Glutamatergic neuron (in vitro differentiated cells): ENCODE results near the gene ACAN. TPM values are rescaled to one million over a fixed set of nuclear protein-coding genes. Genes with fewer than 3 reads are reported as not detected.

Experiments
- DNase-seq: peaks from one replicate; pipeline ENCODE4 v3.0.0; 2022
- H3K27ac Mint-ChIP-seq: one replicate; pipeline ENCODE4 v1.8.0; 2020; ENCODE audit warnings: mild to moderate bottlenecking, mixed read lengths, inconsistent platforms; ENCODE audit not compliant: unreplicated experiment
- H3K27me3 Mint-ChIP-seq: one replicate; pipeline ENCODE4 v1.8.0; 2020; ENCODE audit warnings: mild to moderate bottlenecking, moderate library complexity, mixed read lengths, inconsistent platforms; ENCODE audit not compliant: unreplicated experiment
- H3K36me3 Mint-ChIP-seq: one replicate; pipeline ENCODE4 v1.8.0; 2020; ENCODE audit warnings: mild to moderate bottlenecking, mixed read lengths, inconsistent platforms; ENCODE audit not compliant: unreplicated experiment
- H3K4me1 Mint-ChIP-seq: one replicate; pipeline ENCODE4 v1.8.0; 2020; ENCODE audit warnings: mild to moderate bottlenecking, low read depth, mixed read lengths, inconsistent platforms; ENCODE audit not compliant: unreplicated experiment
- H3K4me3 Mint-ChIP-seq: one replicate; pipeline ENCODE4 v1.8.0; 2020; ENCODE audit warnings: mild to moderate bottlenecking, mixed read lengths, inconsistent platforms; ENCODE audit not compliant: unreplicated experiment
- H3K9me3 Mint-ChIP-seq: one replicate; pipeline ENCODE4 v1.8.0; 2020; ENCODE audit warnings: mild to moderate bottlenecking, moderate library complexity, mixed read lengths, inconsistent platforms; ENCODE audit not compliant: unreplicated experiment
- CTCF ChIP-seq: fragments of 200-600 bp; sonication (generic); IDR thresholded peaks from one replicate; pipeline ENCODE4 v1.5.0; 2021; ENCODE audit not compliant: partially characterized antibody, unreplicated experiment
- total RNA-seq: library from RNA; stranded (reverse); fragmentation: NEBNext Ultra II Directional; extraction: Animal tissue kit (Norgen Biotek cat#: 25700); gene quantifications from one replicate; pipeline ENCODE4 v1.2.1, GENCODE V29; 2021; ENCODE audit not compliant: unreplicated experiment

The ACAN gene
- total RNA-seq, 1 donor from 2014 or later: 0.05 TPM

GRCh38 chr15:88900982-88901418 lies 97.8 kb downstream of the ACAN start:
- no peak for TF ChIP-seq CTCF
- H3K9me3 Mint-ChIP-seq: peaks cover 5% of the 10 kb centered on the region
- peaks cover 3% of the 10 kb centered on the region for H3K4me1 Mint-ChIP-seq
- H3K4me3 Mint-ChIP-seq: no peak overlapping the region
- H3K36me3 Mint-ChIP-seq: no peaks in the 10 kb centered on the region
- H3K27me3 Mint-ChIP-seq: no peaks in the 10 kb centered on the region
- DNase-seq: no peak
- H3K27ac Mint-ChIP-seq: no peak overlapping the region

GRCh38 chr15:88901508-88902220 lies 98.4 kb downstream of the ACAN start:
- Mint-ChIP-seq H3K27me3 (no peaks in the 10 kb centered on the region), H3K9me3 (peaks cover 5% of the 10 kb centered on the region), H3K27ac (no peak overlapping the region), H3K4me1 (peaks cover 3% of the 10 kb centered on the region), H3K4me3 (no peak overlapping the region), H3K36me3 (no peaks in the 10 kb centered on the region)
- DNase-seq: no peak
- TF ChIP-seq CTCF: no peak

- Mint-ChIP-seq H3K27me3 (no peaks in the 10 kb centered on the region), H3K4me3 (no peak overlapping the region), H3K27ac (no peak overlapping the region), H3K36me3 (no peaks in the 10 kb centered on the region), H3K9me3 (peaks cover 5% of the 10 kb centered on the region), H3K4me1 (peaks cover 3% of the 10 kb centered on the region)
- TF ChIP-seq CTCF: no peak
- DNase-seq: no peak
These were observed 99.1 kb downstream of the ACAN start for GRCh38 chr15:88902221-88902835.

- peaks cover under 1% of the 10 kb centered on the region for H3K4me1 Mint-ChIP-seq
- no peaks in the 10 kb centered on the region for H3K36me3 Mint-ChIP-seq
These were observed 99.6 kb downstream of the ACAN start for GRCh38 chr15:88902846-88903245.

More at GRCh38 chr15:88902846-88903245, 99.6 kb downstream of the ACAN start:
- Mint-ChIP-seq H3K27ac (no peak overlapping the region), H3K4me3 (no peak overlapping the region), H3K9me3 (peaks cover 5% of the 10 kb centered on the region), H3K27me3 (no peaks in the 10 kb centered on the region)
- no peak for DNase-seq
- no peak for TF ChIP-seq CTCF
